NCI-H2196 (cell line): ENCODE data around the gene KRT78.
"Not testable (repeated sequence)": the region's sequence is repeated elsewhere in the genome, so short reads cannot be mapped to it uniquely, and the experiment has no call there.

Experiments used
- DNase-seq: peaks from one replicate; lab custom pipeline; 2025; ENCODE audit not compliant: unreplicated experiment; lab: John Stamatoyannopoulos, UW

Gene KRT78

DNA sequence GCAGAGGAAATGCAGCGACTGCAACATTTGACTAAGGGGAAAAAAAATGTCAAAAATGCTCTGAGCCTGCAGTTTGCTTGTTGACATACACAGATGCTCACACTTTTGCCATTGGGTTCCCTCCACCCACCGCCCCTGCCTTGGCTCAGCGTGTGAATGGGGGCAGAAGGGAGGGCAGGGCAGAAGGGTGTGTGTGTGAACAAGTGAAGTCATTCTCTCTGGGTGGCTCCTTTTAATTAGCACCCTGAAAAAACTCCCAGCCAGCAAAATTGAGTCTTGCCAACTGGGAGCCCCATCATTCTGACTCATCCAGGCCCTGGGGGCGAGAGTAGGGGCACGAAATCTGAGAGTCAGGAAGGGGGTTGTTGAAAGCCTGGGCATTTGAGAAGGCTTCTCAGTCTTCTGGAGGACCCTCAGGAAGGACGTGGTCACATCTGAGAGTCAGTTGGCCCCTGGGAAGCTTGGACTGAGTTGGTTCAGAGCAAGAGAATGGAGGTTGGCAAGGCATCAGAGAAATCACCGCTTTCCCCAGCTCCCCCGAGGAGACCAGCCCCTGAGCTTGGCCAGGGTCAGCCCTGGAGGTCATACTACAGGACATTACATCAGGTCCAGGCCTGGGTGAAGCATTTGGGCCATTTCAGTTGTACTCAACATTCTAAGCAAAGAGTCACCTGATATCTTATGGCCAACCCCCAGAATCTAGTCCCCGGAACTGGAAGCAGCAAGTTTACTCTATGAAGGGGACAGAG is 22.7 kb upstream of the KRT78 start:
- DNase-seq: no peak

DNA sequence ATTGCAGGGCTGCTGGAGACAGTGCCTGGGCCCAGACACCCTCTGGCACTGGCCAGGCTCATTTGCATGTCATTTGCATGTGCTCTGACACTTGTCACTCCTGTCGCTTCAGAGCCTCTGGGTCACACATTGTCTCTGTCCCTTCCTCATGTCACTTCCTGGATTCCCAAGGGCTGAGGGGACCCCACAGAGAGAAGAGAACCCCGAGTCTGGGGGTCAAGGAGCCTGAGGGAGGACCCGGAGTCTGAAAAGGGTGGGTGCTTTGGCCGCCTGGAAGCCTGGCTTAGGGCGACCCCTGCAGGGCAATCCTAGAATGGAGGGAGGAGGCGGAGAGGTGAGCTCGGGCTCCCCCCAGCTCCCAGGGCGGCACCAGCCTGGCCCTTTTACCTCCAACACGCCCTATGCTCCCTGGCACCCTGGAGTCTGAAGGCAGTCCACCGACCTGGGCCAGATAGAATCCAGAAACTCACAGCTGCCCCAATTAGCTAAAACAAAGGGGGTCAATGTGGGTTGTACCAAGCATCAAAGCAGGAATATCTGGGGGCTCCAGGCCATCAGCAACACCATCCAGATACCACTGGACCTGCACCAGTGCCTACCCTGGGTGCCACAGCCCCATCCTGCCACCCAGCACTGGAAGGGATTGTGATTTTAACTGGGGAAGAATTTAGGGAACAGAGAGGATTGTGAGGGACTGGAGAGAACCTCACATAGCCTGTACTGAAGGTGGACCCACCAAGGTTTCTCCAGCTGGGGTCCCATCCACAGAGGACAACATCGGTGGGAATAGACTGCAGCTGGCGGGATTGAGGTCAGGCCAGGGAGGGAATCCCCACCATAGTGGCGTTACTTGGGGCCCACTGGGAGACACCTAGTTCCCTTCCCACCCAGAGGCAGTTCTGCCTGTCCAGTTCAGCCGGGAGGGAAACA is 21.8 kb upstream of the KRT78 start:
- DNase-seq: peak; percentile 38

DNA sequence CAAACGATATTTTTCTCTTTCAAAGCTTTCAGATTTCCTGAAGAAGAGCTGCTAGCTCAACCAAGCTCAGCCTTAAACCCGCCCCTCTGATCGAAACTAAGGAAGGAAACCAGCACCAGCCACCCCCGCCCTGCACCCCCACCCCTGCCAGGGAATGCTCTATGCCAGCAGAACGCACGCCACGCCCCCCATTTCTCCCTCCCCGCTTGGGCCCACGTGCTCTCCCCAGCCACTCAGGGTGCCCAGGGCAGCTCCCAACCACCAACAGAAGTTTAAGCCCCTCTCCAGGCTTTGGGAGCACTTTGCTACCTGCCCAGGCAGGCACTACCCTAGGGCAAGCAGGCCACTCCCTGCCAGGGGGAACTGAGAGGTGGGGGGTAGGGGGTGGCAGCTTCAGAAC is 18.8 kb upstream of the KRT78 start:
- no peak for DNase-seq

DNA sequence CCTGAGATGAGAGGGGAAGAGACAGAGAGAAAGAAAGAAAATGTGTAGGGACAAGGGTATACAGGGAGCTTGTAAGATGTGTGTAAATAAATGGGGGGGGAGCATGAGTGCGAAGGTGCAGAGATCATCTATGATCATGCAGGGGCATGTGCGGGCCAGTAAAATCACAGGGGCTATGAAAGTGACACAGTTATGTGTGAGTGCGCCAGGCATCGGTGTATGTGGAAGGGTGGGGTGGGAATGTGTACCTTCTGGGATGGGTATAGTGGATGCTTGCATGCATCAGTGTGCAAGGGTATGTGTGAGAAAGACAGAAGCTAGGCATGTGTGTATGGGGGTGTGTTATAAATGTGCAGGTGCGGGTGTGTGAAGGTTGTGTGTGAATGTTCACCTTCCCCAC is 18.4 kb upstream of the KRT78 start:
- no peak for DNase-seq

DNA sequence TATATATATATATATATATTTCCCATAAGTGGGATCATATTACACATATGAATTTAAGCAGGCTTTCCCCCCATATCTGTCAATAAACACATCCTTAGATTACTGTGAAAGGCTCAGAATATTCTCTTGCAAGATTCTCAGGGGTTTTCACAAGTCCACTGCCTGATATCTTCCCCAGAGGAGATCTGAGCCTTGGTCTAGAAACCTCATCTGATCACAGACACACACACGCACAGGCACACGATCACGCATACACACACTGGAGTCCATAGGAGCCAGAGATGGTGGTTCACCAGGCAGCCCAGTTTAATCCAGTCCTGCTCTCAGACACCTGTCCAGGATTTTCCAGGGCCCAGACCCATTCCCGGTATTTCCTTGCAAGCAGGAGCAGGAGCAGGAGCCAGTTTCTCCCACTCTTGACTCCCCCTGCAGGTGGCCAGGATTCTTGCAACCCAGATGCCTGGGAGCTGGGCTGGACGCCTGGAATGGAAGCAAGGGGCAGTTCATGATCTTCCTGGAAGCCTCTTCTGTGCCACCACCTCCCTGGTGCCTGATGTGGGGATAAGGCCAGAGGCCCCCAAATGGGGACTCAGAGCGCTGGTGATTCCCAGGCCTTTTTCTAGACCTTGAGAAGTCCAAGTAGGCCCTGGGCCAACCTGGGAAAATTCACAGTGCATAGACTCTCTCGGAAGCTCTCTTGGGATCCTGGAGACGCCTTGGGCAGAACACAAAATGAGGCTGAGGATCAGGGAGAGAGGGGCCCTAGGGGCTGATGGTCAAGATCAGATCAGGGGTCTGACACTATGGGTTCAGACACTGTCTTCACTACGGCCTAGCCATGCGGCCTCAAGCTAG is 16.5 kb upstream of the KRT78 start:
- DNase-seq: peak; percentile 76

DNA sequence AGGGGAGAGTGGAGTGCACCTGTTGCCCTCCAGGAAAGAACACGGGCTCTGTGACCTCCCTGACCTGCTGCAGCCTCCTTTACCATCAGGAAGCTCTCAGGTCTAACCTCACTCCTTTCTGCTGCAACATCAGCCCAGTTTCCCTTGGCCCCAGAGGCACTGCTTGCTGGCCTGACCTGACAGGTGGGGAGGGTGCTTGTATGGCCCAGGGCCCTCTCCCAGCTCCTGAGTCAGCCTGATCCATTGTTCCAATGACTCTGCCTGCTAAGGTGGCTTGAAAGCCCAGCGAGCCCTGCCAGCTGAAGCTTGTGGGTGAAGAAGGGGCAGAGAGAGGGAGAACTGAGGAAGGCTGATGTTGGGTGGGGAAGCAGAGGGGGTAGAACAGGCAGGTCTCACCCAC is 13.2 kb upstream of the KRT78 start:
- peak; percentile 20 for DNase-seq

DNA sequence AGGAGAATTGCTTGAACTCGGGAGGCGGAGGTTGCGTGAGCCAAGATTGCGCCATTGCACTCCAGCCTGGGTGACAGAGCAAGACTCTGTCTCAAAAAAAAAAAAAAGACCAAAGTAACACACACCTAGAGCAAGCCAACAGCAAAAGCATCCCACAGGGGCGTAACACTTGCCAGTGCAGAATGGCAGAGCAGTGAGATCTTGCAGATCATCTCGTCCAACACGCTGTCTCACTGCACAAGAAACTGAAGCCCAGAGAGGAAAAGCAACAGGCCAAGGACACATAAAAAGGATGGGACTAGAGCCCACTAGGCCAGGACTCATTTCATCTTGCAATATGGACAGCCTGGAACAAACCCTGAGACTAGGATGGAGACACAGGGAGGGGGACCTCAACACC is 12.7 kb upstream of the KRT78 start:
- DNase-seq: no peak

DNA sequence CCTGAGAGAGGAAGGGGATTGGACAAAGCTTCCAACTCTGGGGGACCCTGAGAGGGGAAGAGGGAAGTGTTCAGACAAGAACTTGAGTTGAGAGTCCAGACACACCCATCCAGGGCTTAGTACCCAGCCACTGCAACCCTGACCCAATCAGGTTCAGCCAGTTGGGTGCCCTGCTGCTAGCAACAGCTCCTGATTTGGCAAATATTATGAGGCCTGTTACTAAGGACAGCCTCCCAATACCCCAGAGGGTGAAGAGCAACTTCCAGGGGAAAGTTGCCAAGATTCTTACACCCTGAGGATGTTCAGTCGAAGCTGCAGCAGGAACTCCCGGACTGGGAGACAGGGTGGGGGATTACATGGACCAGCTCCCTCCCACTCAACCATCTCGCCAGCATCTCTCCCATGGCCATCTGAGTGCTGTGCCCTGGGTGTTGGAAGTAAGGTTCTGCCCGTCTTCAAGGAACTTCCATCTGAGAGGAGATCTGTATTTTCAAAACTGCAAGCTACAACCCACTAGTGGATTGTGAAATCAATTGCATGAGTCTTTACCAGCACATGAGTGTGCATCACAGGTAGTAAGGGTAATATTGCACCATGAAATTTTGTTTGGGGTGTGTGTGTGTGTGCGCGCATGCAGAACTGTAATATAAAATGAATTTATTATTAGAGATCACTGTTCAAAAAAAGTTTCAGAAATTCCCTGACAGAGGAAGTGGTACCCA is 11.5 kb upstream of the KRT78 start:
- DNase-seq: peak; percentile 39

DNA sequence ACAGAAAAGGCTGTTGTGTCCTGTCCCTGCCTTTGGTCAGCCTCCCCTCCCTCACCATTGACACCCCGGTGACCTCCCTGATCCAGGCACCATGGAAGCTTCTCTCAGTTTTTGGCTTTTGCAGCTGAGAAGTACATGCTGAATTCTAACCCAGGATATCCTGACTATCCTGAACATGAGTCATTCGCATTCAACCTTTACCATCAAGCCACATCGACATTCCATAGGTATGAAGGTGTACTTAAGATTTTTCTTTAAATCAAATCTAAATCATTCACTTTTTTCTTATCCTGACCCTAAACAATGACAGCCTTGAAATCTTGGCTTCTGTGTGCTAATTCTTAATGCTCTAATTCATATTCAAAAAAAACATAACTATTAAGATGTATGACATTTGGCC is 8.7 kb upstream of the KRT78 start:
- DNase-seq: no peak

DNA sequence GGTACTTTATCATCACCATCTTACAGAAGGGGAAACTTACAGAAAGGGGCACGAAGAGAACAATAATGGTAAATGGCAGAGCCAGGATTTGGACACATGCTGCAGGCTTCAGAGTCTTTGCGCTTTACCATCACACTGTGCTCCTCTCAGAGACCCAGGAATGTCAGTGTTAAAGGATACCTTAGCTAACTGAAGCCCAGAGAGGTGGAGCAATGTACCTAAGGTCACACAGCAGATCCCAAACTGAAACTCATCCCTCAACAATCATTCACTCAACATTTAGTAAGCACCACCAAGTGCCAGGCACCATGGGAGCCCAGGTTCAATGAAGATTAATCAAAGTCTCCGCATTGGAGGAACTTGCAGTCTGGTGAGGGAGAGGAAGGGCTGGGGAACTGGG is 8.0 kb upstream of the KRT78 start:
- no peak for DNase-seq

DNA sequence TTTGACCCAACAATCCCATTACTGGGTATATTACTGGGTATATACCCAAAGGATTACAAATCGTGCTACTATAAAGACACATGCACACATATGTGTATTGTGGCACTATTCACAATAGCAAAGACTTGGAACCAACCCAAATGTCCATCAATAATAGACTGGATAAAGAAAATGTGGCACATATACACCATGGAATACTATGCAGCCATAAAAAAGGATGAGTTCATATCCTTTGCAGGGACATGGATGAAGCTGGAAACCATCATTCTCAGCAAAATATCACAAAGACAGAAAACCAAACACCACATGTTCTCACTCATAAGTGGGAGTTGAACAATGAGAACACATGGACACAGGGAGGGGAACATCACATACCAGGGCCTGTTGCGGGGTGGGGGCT is 7.3 kb upstream of the KRT78 start:
- DNase-seq: not testable (repeated sequence)

DNA sequence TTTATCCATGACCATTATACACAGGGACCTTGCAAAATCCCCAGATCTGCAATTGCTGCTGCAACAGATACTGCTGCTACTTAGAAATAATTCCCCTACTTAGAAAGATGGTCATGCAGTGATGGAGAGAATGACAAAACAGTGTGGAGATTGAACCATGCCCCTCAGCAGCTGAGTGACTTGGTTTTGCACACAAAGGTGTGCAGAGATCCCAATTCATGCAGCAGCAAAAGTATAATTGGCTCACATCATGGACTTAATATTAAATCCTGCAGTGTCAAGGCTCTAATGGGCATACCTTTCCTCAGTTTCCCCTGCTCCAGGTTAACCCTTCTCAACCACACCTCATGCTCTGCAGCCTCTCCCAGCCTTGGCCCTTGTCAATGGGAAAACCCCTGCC is 3.0 kb upstream of the KRT78 start:
- DNase-seq: no peak

DNA sequence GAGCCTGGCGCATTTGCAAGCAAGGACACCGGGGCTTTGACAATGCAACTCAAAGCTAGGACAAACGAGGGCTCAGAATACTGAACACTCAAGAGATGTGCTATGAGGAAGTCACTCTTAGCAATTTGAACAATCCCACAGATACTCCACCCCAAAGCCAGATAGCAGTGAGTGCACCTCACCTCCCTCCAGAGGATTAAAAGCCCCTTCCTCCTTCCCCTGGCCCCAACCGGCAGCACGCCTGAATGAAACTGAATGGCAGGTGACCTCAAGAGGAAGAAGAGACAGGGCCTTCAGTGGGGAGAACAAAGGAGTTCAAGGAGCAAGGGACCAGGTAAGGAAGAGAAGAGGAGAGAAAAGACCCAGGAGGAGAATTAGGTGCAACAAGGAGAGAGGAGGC is 1.9 kb upstream of the KRT78 start:
- DNase-seq: no peak

DNA sequence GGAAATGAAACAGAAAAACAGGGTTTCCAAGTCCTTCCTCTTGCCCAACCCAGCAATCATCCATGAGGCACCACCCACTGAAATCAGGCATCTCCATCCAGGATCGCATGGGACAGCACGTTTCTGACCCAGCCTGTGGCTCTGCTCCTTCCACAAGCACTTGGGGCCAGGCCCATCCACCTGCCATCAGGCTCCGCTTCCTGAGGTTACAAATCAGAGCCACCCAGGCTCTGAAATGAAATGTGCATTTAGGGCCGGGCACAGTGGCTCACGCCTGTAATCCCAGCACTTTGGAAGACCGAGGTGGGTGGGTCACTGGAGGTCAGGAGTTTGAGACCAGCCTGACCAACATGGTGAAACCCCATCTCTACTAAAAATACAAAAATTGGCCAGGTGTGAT is 717 bp upstream of the KRT78 start:
- DNase-seq: no peak

DNA sequence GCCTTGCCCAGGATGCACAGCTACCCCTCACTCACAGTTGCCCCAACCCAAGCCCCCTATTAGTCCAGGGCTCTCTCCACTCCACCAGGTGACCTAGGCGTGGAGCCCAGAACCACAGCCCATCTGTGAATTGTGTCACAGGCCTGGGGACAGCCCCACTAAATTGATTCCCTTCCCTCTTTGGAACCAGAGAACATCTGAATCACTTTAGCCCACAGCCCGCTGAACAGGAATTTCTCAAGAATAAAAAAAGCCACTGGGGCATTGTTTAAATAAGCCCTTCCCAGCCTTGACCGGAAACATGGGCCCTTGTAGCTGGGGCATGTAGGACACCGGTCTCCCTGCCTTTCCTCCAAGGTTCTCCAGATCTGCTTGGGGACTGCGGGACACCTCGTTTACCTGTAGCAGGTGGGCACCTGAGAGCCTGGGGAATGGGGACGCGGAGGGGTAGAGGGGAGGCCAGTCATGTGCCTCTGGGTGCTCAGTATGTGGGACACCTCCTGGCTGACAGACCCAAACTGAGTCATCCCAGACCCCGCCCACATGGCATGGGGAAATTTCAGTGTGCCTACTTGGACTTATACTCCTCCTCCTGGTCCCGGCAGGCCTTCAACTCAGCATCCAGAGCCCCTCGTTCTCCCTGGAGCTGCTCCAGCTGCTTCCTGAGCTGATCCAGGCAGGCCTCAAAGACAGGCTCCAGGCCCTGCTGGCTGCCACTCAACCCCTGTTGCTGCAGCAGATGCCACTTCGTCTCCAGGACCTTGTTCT is 1.3 kb downstream of the KRT78 start:
- no peak for DNase-seq

DNA sequence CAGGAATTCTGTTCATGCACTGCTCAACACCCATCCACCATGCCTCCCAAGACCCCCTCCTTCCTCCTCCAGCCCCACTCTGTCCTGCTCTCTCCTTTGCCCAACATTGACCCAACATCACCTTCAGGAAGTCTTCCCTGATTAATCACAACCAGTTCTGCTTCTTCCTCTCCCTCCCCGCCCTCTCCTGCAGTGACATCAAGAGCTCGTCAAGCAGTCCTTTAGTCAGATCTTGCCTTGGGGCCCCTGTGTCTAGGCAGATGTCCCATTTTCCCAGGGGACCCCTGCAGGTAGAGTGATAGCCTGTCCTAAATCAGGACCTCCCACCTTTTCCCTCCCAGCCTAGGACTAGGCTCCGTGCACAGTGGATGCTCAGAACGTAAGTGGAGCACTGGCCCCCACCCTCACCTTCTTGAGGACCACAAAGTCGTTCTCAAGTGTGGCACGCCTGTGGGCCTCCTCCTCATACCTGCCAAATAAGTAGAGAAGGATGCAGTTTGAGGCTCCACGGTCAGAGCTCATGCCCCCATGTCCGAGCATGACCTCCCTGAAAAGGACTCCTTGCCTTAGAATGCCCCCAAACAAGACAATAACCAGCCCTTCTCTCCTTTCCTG is 2.3 kb downstream of the KRT78 start:
- DNase-seq: no peak

DNA sequence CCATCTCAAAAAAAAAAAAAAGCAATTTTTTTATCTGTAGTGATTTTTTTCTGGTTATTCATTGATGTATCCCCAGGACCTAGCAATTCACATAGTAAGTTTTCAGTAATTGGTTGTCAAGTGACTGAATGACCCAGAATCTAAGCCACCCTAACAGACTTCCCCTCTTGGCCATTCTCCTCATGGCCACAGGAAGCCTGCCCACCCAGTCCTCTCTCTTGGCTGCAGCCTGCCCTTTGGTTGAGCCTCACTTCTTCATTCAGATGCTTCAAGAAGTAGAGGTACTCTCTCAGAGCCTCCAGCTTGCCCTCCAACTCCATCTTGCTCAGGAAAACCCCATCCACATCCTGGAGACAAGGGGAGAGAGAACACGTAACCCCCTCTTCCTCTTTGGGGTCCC is 2.8 kb downstream of the KRT78 start:
- no peak for DNase-seq

DNA sequence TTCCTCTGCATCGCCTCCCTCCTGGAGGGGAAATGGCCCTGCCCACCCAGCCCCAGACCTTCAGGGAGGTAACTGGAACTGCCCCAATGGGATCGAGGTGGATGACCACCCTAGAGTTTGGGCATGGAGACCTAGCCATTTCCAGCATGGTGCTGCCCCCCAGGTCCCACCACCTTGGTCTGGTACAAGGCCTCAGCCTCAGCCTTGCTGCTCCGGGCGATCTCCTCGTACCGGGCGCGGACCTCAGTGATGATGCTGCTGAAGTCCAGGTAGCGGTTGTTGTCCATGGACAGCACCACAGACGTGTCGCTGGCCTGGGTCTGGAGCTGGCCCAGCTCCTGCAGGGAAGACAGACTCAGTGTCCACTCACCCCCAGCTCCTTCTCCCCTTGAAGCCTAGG is 4.4 kb downstream of the KRT78 start:
- DNase-seq: no peak

DNA sequence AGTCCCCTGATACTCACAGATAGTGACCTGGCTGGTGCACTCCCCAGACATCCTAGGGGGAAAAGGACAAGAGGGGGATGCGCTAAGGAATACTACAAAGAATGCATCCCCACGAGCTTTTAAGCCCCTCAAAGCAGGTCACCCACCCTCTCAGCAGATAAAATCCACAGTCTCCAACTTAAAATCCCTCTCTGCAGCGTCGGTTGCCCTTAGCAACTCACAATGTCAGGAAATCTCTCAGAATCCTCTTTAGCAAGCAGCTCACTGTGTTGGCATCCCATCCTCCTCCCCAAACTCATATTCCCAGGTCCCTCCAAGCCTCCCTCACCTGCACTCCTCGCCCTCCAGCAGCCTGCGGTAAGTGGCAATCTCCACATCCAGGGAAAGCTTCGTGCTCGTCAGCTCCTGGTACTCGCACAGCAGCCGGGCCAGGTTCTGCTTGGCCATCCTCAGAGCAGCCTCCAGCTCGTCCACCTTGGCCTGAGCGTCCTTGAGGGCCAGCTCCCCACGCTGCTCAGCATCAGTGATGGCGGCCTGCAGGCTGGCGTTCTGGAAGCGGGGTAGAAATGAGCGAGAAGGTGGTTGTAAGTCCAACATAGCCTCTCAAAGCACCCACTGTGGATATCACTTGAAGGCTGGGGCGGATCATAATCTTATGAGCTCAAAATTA is 9.2 kb downstream of the KRT78 start:
- DNase-seq: no peak
